COLO668 (cell line): ENCODE data around the gene XRCC4.
"Not testable (repeated sequence)": the region's sequence is repeated elsewhere in the genome, so short reads cannot be mapped to it uniquely, and the experiment has no call there.

Experiments used
- DNase-seq: peaks from one replicate; lab custom pipeline; 2025; ENCODE audit not compliant: unreplicated experiment; lab: John Stamatoyannopoulos, UW

XRCC4 gene

GRCh38 chr5:83256091-83256780 lies 178.9 kb downstream of the XRCC4 start:
- DNase-seq: no peak

DNA sequence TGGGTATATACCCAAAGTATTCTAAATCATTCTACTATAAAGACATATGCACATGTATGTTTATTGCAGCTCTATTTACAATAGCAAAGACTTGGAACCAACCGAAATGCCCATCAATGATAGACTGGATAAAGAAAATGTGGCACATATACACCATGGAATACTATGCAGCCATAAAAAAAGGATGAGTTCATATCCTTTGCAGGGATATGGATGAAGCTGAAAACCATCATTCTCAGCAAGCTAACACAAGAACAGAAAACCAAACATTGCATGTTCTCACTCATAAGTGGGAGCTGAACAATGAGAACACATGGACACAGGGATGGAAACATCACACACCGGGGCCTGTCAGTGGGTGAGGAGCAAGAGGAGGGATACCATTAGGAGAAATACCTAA lies 180.3 kb downstream of the XRCC4 start:
- not testable (repeated sequence) for DNase-seq

- peak; percentile 45 for DNase-seq
Measured at GRCh38 chr5:83265318-83265717, 188.0 kb downstream of the XRCC4 start.

DNA sequence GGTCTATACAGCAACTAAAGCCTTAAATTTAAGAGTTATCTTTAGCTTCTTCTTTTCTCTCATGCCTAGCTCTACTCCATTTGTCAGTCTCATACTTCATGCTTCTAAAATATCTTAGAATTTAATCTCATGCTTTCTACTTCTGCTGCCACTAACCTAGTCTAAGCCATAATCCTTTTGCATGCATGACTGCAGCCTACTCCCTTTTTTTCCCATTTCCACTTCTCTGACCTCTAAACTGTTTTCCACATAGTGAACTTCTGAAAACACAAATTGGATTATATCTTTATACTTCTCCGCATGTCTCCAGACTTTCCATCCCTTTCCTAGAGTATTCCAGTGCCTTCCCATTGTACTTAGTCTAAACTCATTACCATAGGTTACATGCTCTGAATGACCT lies 193.0 kb downstream of the XRCC4 start:
- no peak for DNase-seq

DNA sequence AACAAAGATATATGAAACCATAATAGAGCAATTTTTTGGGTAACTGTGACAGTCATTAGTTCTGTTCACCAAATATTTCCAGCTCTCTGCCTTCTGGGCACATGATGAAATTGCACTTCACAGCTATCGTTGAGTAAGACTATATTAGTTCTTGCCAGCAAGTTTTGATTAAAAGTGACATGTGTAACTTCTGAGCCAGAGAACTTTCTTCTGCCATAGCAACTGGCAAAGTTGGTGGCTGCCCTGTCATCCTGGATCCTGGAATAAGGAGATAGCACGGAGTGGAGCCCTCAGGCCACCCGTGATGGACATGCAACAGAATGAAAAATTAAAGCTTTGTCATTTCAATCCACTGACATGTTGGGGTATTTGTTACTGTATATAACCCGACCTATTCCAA lies 199.8 kb downstream of the XRCC4 start:
- no peak for DNase-seq

DNA sequence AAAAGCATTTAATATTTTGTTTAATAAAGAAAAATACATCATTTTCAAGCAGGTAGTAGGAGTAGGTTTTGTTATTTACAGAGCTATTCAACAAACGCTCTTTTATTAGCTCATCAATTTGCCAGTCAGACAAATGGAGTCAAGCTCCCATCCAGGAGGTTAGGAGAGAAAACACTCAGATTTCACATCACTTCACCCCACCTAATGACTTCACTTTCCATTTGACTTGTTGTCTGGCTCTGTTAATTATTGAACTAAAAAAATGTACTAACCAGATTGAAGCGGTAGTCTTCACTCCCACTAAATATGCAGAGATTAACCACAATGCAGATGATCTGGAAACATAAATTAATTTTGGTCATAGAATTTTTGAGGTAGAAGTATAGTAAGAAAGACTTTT lies 200.6 kb downstream of the XRCC4 start:
- no peak for DNase-seq

GRCh38 chr5:83281176-83281575 lies 203.8 kb downstream of the XRCC4 start:
- no peak for DNase-seq

DNA sequence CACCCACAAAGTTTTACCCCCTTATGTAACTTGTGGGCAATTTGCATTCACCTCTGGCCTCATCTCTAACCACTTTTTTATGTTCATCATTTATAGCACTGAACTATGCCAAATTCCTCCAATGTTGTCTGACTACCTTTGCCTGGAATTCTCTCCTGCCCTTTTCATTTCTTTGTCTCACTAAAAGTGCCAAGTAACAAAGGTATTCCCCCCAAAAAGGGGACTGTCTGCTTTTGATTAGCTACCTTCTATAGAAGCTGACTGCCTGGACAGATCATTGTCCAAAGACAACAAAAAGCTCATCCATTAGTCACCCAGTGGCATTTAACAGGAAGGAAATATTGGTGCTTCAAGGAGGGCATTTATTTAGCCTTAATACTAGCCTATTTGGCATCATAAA lies 204.3 kb downstream of the XRCC4 start:
- no peak for DNase-seq

DNA sequence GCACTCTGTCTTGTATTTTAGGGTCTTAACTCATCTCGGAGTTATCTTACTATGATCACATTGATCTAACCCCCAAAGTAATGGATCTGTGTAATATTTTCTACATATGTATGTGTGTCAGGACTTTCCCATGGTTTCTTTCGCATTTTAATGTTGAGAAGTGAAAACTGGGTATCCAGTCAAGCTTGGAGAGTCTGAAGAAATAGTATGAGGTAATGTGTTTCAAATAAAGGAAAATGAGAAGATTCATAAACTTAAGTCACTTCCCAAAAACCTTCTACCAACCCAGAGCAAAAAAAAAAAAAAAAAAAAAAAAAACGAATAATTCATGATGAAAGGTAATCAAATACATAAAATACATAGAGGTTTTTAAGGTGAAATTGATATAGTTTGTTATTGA lies 206.4 kb downstream of the XRCC4 start:
- DNase-seq: no peak

- no peak for DNase-seq
Measured at GRCh38 chr5:83285661-83286398, 208.5 kb downstream of the XRCC4 start.

DNA sequence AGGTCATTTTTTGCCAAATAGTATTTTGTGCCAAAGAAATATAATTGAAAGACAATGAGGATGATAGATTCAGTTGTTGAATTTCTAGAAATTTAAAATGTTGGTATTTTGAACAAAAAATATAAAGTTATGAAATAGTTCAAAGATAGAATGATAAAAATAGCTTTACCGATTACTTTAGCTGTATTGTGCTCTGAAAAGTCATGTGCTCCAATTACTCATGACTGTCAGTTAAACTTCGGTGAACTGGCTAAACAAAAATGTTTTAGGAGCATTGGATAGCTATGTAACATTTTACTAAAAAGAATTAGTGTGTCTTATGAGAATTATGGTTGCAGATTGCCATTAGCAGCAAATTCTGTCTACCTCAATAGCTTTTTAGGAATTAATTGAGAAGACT lies 216.9 kb downstream of the XRCC4 start:
- no peak for DNase-seq

GRCh38 chr5:83299353-83299752 lies 222.0 kb downstream of the XRCC4 start:
- DNase-seq: no peak

GRCh38 chr5:83306572-83307241 lies 229.4 kb downstream of the XRCC4 start:
- no peak for DNase-seq

GRCh38 chr5:83312663-83313062 lies 235.3 kb downstream of the XRCC4 start:
- no peak for DNase-seq

GRCh38 chr5:83313436-83313835 lies 236.1 kb downstream of the XRCC4 start:
- DNase-seq: no peak

DNA sequence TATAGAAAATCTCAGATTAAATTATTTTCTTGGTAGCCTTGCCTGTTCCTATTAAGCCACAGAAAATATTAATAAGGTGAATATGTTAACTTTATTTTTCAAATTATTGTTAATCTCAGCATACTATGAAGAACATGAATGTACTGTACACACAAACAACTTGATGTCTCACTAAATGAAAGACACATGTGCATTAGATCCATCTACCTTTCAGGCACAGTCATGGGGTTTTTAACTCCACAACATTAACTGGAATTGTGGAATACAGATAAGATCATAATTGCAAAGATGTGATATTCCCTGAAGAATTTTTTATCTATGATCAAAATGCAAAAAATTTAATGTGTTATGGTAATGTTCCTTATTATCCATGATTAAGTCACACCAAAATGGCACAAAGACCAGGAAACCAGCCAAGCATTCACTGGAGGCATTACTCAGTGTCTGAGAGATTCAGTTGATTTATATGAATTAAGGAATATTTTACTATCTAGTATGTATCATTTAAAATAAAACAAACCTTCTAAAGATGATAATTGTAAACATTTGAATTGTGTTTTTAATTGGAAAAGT lies 244.2 kb downstream of the XRCC4 start:
- DNase-seq: no peak

- DNase-seq: no peak
Measured at GRCh38 chr5:83322273-83322924, 245.1 kb downstream of the XRCC4 start.

GRCh38 chr5:83323557-83324180 lies 246.3 kb downstream of the XRCC4 start:
- DNase-seq: no peak

DNA sequence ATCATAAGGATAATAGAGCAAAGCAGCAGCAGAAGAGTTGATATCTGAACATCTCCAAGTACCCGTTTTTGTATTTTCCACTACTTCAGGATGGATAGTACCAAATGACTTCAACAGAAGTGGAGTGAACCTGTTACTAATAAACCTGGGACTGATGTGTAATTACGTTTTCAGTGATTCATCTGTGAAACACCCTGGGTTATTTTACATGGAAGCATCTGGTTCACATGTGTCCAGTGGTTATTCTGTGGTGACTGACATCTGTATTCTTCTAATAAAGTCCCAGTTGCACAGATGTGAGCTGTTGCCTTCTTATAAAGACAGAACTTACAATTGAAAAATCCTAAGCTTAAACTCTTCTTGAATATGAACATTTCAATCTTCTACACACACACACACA lies 254.5 kb downstream of the XRCC4 start:
- DNase-seq: no peak

DNA sequence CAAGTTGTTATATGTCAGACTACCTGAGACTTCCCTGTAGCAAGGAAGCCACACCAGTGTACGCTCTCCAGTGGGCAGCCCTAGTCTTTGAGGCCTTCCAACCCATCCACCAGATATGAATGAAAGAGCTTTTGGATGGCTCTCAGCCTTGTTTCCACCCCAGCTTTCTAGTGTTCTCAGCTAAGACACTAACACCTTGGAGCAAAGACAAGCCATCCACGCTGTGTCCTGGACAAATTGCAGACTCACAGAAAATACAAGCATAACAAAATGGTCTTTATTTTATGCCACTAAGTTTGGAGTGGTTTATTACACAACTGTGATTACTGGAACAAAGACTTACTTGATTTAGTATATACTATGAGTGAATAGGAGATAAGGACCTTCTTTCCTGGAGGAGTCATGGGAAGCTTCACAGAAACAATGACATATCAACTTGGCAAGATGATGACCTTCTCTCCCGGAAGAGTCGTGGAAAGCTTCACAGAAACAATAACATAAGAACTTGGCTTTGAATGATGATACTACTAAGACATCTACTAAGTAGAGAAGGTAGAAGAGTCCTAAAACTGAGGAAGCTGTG lies 260.2 kb downstream of the XRCC4 start:
- no peak for DNase-seq

DNA sequence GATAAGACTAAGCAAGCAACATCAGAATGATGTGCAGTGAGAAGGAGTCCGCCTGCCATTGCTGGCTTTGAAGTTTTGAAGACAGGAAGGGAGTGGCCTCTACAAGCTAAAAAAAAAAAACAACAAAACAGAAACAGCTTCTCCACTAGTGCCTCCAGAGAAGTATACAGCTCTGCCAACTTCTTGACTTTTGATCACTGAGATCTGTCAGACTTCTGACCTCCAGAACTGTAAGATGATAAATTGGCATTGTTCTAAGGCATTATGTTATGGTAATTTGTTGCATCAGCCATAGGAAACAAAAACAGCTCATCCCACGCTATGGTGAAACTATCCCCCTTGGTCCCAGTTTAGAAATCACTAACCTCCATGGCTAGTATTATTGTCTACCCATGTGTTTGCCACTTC lies 263.2 kb downstream of the XRCC4 start:
- no peak for DNase-seq
